IMR-90 (cell line): ENCODE results near the gene RBM39. TPM values are rescaled to one million over a fixed set of nuclear protein-coding genes. Genes with fewer than 3 reads are reported as not detected.

ENCODE experiments used
- ATAC-seq: fragments of 200-7000 bp; cut with Tn5 transposase; 2 replicates; pipeline ENCODE4 v1.9.1; 2020; ENCODE audit warnings: low read depth, mild to moderate bottlenecking, moderate library complexity
- BruUV-seq: library from RNA; stranded (reverse); fragments of 400-500 nt; replicated peaks from 2 replicates; lab custom pipeline; 2021; lab: Mats Ljungman, UMichigan
- CTCF ChIA-PET: fragments of 300-600 bp; formaldehyde crosslinking; extraction: SDS; loops from one replicate; lab custom pipeline; 2021; ENCODE audit warnings: antibody characterized with exemption; lab: Yijun Ruan, JAX
- POLR2A ChIA-PET: fragments of 300-600 bp; sonication (Branson Sonifier 250); formaldehyde crosslinking; loops from one replicate; lab custom pipeline; 2022; ENCODE audit warnings: antibody characterized with exemption; ENCODE audit not compliant: unreplicated experiment; lab: Charles Lee
- DNase-seq: peaks from one replicate; pipeline ENCODE4 v3.0.0; 2013
- H2AFZ ChIP-seq: replicated peaks from 2 replicates; pipeline ENCODE3; 2013; ENCODE audit warnings: low read length, mild to moderate bottlenecking; ENCODE audit not compliant: poor library complexity
- H2AK5ac ChIP-seq: 2 replicates; pipeline ENCODE4 v1.6.1; 2013; ENCODE audit warnings: low read depth, low read length, inconsistent platforms
- H2AK9ac ChIP-seq: replicated peaks from 2 replicates; pipeline ENCODE3; 2013; ENCODE audit warnings: mild to moderate bottlenecking, low read depth, low read length, moderate library complexity; ENCODE audit not compliant: poor library complexity
- H2BK120ac ChIP-seq: 2 replicates; pipeline ENCODE4 v1.6.1; 2013; ENCODE audit warnings: low read depth, low read length, inconsistent platforms
- H2BK15ac ChIP-seq: 3 replicates; pipeline ENCODE4 v1.6.1; 2013; ENCODE audit warnings: low read depth, low read length, inconsistent platforms
- H2BK20ac ChIP-seq: 2 replicates; pipeline ENCODE4 v1.6.1; 2013; ENCODE audit warnings: low read depth, mild to moderate bottlenecking, inconsistent platforms, low read length, moderate library complexity
- H2BK5ac ChIP-seq: 2 replicates; pipeline ENCODE4 v1.6.1; 2013; ENCODE audit warnings: mild to moderate bottlenecking, low read depth, low read length, inconsistent platforms; ENCODE audit not compliant: poor library complexity, severe bottlenecking
- H3K14ac ChIP-seq: replicated peaks from 2 replicates; pipeline ENCODE4 v1.6.1; 2013; ENCODE audit warnings: low read depth, low read length, inconsistent platforms
- H3K18ac ChIP-seq: 2 replicates; pipeline ENCODE4 v1.6.1; 2013; ENCODE audit warnings: low read depth, low read length, control low read depth
- H3K23ac ChIP-seq: 2 replicates; pipeline ENCODE4 v1.6.1; 2013; ENCODE audit warnings: low read depth, low read length, inconsistent platforms
- H3K27ac ChIP-seq: 2 replicates; pipeline ENCODE4 v1.5.1; 2013; ENCODE audit warnings: mild to moderate bottlenecking, control low read depth, low read length; ENCODE audit not compliant: insufficient read depth
- H3K27me3 ChIP-seq: 2 replicates; pipeline ENCODE4 v1.6.1; 2013; ENCODE audit warnings: low read length; ENCODE audit not compliant: control insufficient read depth, insufficient read depth
- H3K36me3 ChIP-seq: 2 replicates; pipeline ENCODE4 v1.6.1; 2013; ENCODE audit warnings: low read length, mixed read lengths; ENCODE audit not compliant: control insufficient read depth, insufficient read depth
- H3K4ac ChIP-seq: 2 replicates; pipeline ENCODE4 v1.6.1; 2013; ENCODE audit warnings: low read depth, low read length, inconsistent platforms
- H3K4me1 ChIP-seq: 2 replicates; pipeline ENCODE4 v1.6.1; 2013; ENCODE audit warnings: low read length, mixed read lengths; ENCODE audit not compliant: control insufficient read depth, insufficient read depth
- H3K4me2 ChIP-seq: 2 replicates; pipeline ENCODE4 v1.6.1; 2013; ENCODE audit warnings: low read depth, mild to moderate bottlenecking, control low read depth, low read length, moderate library complexity
- H3K4me3 ChIP-seq: 2 replicates; pipeline ENCODE4 v1.5.1; 2013; ENCODE audit warnings: low read depth, mild to moderate bottlenecking, control low read depth, low read length, moderate library complexity; ENCODE audit not compliant: insufficient read depth
- H3K56ac ChIP-seq: 2 replicates; pipeline ENCODE4 v1.6.1; 2013; ENCODE audit warnings: low read length, inconsistent platforms; ENCODE audit not compliant: insufficient read depth; ENCODE audit errors: extremely low read depth
- H3K79me1 ChIP-seq, 2 experiments: 2 replicates each; pipeline ENCODE4 v1.6.1; 2013; ENCODE audit warnings: low read length in 2 of 2, inconsistent platforms in 1 of 2, low read depth in 1 of 2
- H3K9ac ChIP-seq: 2 replicates; pipeline ENCODE4 v1.6.1; 2013; ENCODE audit warnings: low read depth, low read length, control low read depth
- H3K9me1 ChIP-seq: 2 replicates; pipeline ENCODE4 v1.6.1; 2013; ENCODE audit warnings: low read length, inconsistent platforms; ENCODE audit not compliant: insufficient read depth
- H3K9me3 ChIP-seq: 2 replicates; pipeline ENCODE4 v1.6.1; 2013; ENCODE audit warnings: low read length; ENCODE audit not compliant: control insufficient read depth, insufficient read depth
- H4K20me1 ChIP-seq: 2 replicates; pipeline ENCODE4 v1.6.1; 2013; ENCODE audit warnings: low read length, inconsistent platforms; ENCODE audit not compliant: insufficient read depth
- H4K5ac ChIP-seq: 2 replicates; pipeline ENCODE4 v1.6.1; 2013; ENCODE audit warnings: mild to moderate bottlenecking, low read depth, low read length, control low read depth
- H4K8ac ChIP-seq, 2 experiments: 2 replicates each; pipeline ENCODE4 v1.6.1; 2013; ENCODE audit warnings: low read depth in 2 of 2, low read length in 2 of 2, control low read depth in 1 of 2, inconsistent platforms in 1 of 2
- H4K91ac ChIP-seq: 2 replicates; pipeline ENCODE4 v1.6.1; 2013; ENCODE audit warnings: low read depth, low read length, inconsistent platforms; ENCODE audit not compliant: insufficient read depth
- MAZ ChIP-seq: IDR thresholded peaks from 2 replicates; pipeline ENCODE4 v1.6.1; 2012; ENCODE audit warnings: low read depth, mild to moderate bottlenecking, low read length, improper control_type of control experiment, moderate library complexity, borderline replicate concordance
- SMC3 ChIP-seq: fragments of 150-350 bp; IDR thresholded peaks from 2 replicates; pipeline ENCODE4 v1.6.1; 2016; ENCODE audit warnings: low read depth, mild to moderate bottlenecking, antibody characterized with exemption, low read length, moderate library complexity
- WGBS, 2 experiments: methylation state at CpG; one replicate each; pipeline versions ENCODE4 v1.1.5 to v1.1.7; 2013; ENCODE audit warnings: missing lambda C conversion rate in 2 of 2; ENCODE audit not compliant: insufficient read length in 1 of 2; ENCODE audit errors: extremely low coverage in 2 of 2; 5-methylcytosine and 5-hydroxymethylcytosine counted together
- dilution Hi-C: fragments of 300-500 bp; cut with HindIII; formaldehyde crosslinking; loops from one replicate; pipeline ENCODE4 v1.14.3; 2018; ENCODE audit warnings: low sequenced_read_pairs; ENCODE audit not compliant: unreplicated experiment
- in situ Hi-C: fragments of 300-500 bp; cut with MboI; formaldehyde crosslinking; loops from 3 replicates; pipeline ENCODE4 v1.14.3; 2019; ENCODE audit warnings: low sequenced_read_pairs, inconsistent platforms, mixed read lengths
- intact Hi-C: fragments of 100-400 bp; cut with micrococcal nuclease; formaldehyde crosslinking; loops from 2 replicates; pipeline ENCODE4 v1.10.0; 2022
- polyA plus RNA-seq, 3 experiments: library from polyadenylated mRNA; depleted of rRNA; stranded (reverse); fragments of >200 nt; gene quantifications; 2 replicates each; pipeline ENCODE4 v1.2.3, GENCODE V29; 2012; ENCODE audit warnings: low replicate concordance in 1 of 3
- total RNA-seq: library from RNA; depleted of rRNA; stranded (reverse); fragments of >200 nt; gene quantifications from 2 replicates; pipeline ENCODE4 v1.2.3, GENCODE V29; 2012

The RBM39 gene
- total and polyA plus RNA-seq, 2 of the 4 experiments (the other 2 are of a cell fraction): 106 to 166 TPM

- Histone ChIP-seq H3K9me1 (peaks cover 3% of the 10 kb centered on the region; the same call in 1 of the 2 replicates), H3K14ac (peak overlapping the region; percentile 17; the same call in 1 of the 2 replicates), H3K9ac (peak overlapping the region; percentile 96; the same call in 1 of the 2 replicates), H2AFZ (no peak overlapping the region), H3K9me3 (no peaks in the 10 kb centered on the region), H2BK15ac (no peak overlapping the region), H3K23ac (peak overlapping the region; percentile 90), H2BK5ac (no peak overlapping the region), H3K4me1 (peaks cover 4% of the 10 kb centered on the region), H3K56ac (no peak overlapping the region), H4K5ac (no peak overlapping the region), H4K8ac (no peak overlapping the region), H4K91ac (no peak overlapping the region), H3K27me3 (no peaks in the 10 kb centered on the region), H3K27ac (no peak overlapping the region), H3K18ac (no peak overlapping the region), H3K4ac (no peak overlapping the region), H2AK9ac (no peak overlapping the region), H4K20me1 (peaks cover 69% of the 10 kb centered on the region), H3K4me3 (peak overlapping the region; percentile 35), H2BK120ac (no peak overlapping the region), H3K36me3 (no peaks in the 10 kb centered on the region), H2AK5ac (no peak overlapping the region), H3K79me1 (peaks cover 0 to 30% of the 10 kb centered on the region in 2 experiments; a peak in 3 of 4 replicates), H2BK20ac (no peak overlapping the region), H3K4me2 (peak overlapping the region; percentile 98)
- WGBS, 2 experiments: no CpG with 5 or more reads among the region's 2 CpGs
- ChIA-PET CTCF (no interaction called here), POLR2A (no interaction called here)
- BruUV-seq: no TSS peak
- ATAC-seq (no peak), DNase-seq (no peak)
- dilution Hi-C loops: no loop called here
- intact Hi-C loops: loop anchor here (5.0 to 10.0 kb wide), 2 partner anchors 98 to 150 kb away; no protein-coding TSS in a partner anchor
- no peak for TF ChIP-seq SMC3
- no peak for TF ChIP-seq MAZ
- in situ Hi-C loops: no loop called here
These were observed 79.5 kb downstream of the RBM39 start for GRCh38 chr20:35662551-35662950.
